CD4-positive, alpha-beta T cell treated with Interleukin-6 at 100 ng/mL for 8 hours (primary cell): ENCODE measurements around the gene ADORA3.

Source experiments
- DNase-seq: peaks from one replicate; pipeline ENCODE4 v3.0.0-alpha.2; 2020; ENCODE audit warnings: mixed read lengths, low spot score

Gene ADORA3

GRCh38 chr1:111474521-111474920 lies 28.9 kb downstream of the ADORA3 start:
- no peak for DNase-seq

GRCh38 chr1:111474106-111474505 lies 29.3 kb downstream of the ADORA3 start:
- DNase-seq, result no peak

DNA sequence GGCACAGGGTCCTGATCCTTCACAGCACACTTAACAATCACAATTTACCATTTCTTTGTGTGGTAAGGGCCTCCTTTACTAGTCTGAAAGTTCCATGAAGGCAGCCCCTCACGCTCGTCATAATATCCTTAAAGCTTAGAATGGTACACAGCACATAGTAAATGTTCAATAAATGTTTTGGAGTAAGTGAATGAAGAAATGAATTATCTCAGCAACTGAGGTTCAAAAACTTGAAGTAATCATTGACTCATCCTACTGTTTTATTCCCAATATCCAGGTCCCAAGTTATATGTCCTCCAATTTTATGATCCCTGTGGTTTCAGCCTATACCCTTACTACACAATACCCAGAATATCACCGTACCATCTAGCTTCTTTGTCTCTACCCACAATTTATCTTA lies 31.9 kb downstream of the ADORA3 start:
- DNase-seq, result no peak

DNA sequence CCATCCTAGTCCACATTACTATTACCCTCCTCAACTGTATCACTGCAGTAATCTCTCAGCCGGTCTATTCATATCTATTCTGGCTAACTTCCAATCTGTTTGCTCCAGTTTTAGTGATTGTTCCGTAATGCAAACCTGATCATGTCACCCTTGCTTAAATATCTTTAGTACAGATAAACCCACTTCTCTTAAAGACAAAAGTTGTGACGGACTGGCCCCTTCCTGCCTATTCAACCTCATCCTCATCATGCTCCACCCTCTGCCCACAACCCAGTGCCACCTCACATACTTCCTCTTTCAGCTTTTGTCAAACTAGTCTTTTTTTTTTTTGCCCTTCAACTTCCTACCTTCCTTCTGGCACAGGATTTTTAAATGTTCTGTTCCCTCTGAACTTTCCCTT lies 32.4 kb downstream of the ADORA3 start:
- DNase-seq, result peak; percentile 84

DNA sequence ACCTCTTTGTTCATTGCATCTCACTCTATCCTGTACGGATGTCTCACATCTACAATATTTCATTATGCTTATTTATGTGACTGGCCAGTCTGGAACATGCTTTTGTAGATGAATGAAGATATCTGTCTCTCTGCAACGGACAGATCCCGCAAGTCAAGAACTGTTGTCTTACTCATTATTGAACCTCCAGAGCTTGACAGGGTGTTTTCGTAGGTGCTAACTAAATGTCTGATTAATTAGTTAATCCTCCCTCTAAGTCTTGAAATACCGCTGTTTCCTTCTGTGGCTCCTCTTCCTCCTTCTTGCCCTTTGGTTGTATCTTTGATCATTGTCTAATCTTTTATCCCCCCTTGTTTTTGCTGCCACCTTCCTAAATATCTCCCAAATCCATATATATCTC lies 32.8 kb downstream of the ADORA3 start:
- DNase-seq, result no peak

GRCh38 chr1:111469539-111469938 lies 33.9 kb downstream of the ADORA3 start:
- DNase-seq, result no peak

DNA sequence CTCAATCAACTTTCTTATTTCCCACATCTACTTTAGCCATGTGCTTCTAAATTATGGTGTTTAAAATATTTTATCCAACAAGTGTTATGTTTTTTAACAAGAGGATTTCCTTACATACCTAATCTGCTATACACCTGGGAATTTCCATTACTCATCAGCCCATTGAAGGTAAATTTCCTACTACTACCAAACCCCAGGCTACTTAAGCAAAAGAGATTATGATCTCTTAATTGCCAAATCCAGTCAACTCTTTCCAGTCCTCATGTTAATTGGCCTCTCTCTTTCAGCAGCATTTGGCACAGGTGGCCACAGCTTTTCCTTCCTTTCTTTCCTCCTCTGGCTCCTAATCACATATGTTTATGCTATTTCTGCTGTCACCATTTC lies 34.7 kb downstream of the ADORA3 start:
- no peak for DNase-seq

DNA sequence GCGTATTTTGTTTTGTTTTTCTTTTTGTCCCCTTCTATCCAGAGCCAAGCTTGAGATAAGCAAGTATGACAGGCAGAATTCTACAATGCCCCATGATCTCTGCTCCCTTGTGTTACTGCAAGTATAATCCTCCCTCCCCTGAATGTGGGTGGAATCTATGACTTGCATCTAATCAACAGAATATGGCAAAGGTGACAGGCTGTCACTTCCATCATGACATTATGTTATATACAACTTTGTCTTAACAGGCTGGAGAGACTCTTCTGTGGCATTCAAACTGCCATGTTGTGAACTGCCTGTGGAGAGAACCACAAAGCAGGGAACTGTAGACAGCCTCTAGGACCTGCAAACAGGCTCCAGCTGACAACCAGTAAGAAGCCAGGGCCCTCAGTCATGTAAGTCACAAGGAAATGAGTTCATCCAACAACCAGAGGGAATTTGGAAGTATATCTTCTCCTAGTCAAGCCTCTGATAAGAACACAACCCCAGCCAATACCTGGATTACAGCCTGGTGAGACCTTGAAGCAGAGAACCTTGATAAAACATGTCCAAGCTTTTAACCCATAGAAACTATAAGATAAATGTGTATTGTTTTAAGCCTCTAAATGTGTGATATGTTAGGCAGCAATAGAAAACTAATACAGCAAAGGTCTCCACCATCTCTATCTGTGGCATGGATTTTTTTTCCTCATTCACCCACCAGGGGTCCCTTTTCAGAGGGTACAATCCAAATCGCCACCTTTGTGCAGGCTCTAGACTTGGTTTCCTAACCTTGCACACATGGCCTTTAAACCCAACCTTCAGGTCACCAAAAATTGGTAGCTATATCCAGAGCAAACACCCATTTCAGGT lies 35.3 kb downstream of the ADORA3 start:
- DNase-seq, result no peak

- no peak for DNase-seq
Measured at GRCh38 chr1:111466480-111466879, 37.0 kb downstream of the ADORA3 start.

GRCh38 chr1:111465754-111466153 lies 37.7 kb downstream of the ADORA3 start:
- DNase-seq, result no peak

DNA sequence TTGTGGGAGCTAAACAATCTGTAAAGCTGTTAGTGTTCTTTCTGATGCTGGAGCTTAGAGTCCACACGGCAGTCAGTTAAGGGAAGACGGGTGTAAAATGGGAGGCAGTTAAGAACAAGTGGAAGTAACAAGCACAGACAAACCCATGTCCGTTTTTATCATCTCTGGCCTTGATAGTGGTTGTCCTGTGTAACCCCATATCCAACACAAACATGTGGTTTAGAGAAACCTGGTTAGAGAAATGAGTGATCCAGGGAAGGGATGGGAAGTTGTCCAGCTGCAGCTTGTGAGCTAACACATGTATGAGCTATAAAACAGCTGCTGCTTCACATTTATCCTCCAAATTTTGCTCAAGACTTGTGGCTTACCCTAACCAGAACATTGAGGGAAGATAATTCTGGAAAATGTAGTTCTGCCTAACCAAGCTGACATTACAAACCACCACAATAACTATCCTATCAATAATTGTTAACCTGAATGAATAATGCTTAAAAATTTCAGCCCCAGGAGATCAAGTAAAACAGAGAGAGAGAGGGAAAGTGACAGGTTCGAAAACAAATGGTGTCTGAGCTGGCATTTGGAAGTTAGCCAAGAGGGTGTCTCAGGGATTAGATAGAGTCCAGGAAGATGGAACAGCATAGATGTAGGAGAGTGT lies 40.3 kb downstream of the ADORA3 start:
- DNase-seq, result no peak

DNA sequence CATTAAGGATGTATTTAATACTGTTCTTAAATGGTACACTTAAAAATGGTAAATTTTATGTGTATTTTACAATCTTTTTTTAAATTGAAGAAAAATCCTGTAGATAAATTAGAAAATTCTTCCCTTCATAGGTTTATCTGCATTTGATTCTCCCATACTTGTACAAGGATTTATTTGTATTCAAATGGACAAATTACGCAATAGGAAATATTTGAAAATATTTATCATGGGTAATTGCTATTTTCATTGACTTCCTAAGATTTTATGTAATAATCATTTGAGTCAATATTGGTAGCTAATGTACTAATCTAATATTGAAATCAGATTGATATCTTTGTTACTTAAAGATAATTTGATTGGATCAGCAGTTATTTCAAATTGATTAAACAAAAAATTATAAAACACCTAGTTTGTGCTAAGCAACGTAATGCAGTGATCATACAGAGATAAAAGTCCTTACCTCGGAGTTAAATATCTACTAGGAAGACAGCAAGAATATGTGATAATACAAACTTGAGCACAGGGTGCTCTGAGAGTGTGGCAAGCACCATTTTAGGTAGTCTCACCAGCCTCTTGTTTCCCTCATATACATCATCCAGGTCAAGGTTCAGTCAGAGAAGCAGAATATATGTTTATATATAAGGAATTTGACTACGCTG lies 40.9 kb downstream of the ADORA3 start:
- no peak for DNase-seq

DNA sequence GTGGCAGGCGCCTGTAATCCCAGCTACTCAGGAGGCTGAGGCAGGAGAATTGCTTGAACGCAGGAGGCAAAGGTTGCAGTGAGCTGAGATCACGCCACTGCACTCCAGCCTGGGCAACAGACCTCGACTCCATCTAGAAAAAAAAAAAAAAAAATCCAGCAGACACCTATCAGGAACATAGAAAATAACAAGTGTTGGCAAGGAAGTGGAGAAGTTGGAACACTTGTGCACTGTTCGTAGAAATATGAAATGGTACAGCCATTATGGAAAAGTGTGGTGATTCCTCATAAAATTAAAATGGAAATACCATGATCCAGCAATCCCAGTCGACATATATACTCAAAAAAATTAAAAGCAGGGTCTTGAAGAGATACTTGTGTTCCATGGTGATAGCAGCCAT lies 41.7 kb downstream of the ADORA3 start:
- no peak for DNase-seq

DNA sequence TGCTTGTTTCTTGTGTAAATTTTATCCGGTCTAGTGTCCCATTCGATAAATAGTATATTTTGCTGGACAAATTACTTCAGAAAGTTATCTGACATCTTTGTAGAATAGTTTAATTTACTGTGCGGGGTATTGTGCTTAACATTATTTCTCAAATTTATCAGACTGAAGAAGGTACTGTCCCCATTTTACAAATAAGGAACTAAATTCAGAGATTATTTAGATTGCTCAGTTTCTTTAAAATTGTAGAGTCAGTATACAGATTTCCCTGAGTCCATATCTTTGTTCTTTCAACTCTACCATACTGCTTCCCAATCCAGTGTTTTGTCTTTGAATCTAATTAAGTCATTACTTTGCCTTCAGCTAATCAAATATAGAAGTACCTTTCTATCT lies 47.8 kb downstream of the ADORA3 start:
- DNase-seq, result no peak

DNA sequence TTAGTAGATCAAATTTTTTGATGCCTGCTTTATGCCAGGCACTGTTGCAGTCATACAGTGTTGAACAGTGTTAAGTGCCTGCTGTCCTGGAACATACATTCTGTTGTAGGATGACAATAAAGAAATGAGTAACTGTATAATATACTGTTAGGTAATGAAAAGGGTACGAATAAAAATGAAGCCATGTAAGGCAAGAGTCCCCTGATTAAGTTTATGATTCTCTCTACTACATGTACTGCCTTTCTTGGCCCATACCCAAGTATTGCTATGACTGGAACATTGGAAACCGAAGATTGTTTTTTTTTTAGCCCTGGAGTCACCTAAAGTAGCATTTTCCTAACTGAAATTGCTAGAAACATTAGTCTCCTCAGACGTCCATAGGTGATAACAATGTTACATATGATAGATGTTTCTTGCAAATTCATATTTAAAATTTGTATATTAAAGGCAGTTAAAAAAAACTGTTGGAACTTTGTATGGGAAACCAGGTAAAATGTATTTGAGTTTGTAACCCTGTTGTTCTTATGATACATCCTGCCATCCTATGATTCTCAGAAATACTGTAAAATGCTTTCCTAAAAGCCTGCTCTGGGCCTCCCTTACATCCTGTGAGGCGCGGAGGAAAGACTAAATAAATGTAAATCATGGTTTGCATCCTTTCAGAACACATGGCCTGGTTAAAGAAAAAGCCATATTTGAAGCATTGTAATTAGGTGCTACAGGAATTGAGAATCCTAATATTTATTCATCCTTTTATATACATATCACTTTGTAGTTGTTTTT lies 48.4 kb downstream of the ADORA3 start:
- no peak for DNase-seq

- DNase-seq, result no peak
Measured at GRCh38 chr1:111453706-111454105, 49.7 kb downstream of the ADORA3 start.

GRCh38 chr1:111452581-111452980 lies 50.9 kb downstream of the ADORA3 start:
- no peak for DNase-seq

DNA sequence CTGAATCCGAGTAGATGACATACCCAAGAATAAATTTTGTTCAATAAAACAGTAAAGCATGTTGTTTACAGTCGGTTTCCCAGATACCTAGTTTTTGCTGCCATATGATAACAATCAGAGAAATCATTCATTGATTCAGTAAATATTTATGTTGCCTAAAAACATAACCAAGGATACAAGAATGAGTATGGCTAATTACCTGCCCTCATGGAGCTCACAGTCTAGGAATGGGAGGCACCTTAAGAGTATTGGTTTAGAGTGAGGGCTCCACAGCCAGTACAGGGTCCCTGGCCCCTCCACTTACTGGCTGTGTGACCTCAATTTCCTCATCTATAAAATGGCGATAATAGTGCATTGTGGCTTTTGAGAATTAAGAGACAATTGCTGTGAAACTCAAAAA lies 53.2 kb downstream of the ADORA3 start:
- DNase-seq, result no peak

DNA sequence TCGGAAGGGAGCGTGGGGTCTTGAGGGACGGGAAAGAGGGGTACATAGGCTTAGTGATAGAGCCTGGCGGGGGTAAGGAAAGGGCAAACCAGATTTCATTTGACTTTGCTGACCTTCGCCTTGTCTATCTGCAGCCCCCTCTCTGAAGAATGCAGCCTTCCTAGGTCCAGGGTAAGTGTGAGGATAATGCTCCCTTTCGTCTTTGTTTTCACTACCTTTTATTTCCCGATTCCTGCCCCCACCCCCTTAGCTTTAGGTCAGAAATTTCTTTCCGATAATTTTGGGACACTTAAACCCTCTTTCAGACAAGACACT lies 53.8 kb downstream of the ADORA3 start:
- DNase-seq, result no peak
